Measurements from ENCODE around the gene SMPDL3B. TPM values are rescaled to one million over a fixed set of nuclear protein-coding genes. Genes with fewer than 3 reads are reported as not detected.

SMPDL3B gene
- total RNA-seq, 1 experiment from 2014 or later: 31.6 TPM

DNA sequence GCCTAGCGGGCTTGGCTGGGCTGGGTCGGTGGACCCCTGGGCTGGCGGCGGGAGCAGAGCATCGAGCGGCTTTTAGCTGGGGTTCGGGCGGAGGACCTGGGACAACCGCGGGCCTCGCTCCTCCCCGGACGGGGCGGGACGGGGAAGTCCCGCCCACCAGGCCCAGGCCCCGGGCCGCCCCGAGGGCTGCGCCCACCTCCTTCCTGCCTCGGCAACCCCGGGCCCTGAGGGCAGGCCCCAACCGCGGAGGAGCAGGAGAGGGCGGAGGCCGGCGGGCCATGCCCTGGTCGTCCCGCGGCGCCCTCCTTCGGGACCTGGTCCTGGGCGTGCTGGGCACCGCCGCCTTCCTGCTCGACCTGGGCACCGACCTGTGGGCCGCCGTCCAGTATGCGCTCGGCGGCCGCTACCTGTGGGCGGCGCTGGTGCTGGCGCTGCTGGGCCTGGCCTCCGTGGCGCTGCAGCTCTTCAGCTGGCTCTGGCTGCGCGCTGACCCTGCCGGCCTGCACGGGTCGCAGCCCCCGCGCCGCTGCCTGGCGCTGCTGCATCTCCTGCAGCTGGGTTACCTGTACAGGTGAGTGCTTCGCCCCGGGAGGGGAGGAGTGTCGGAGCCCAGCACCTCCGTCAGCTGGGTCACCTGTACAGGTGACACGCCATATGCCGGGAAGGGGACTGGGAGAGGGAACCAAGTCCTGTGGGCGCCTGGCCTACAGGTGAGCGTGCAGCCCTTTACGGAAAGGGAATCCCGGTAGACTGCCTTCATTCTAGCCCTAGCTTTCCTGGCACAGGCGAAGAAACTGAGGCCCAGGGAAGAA lies 25.2 kb downstream of the SMPDL3B start, which contains the start of gene XKR8 (continued):
- TF ChIP-seq ZNF317 (CRISPR knock-in tag; IDR thresholded peaks at IDR 0.05; ENCODE audit: borderline replicate concordance, low read depth) (0 out of 2 replicates have a peak, but pooled peaks have one; percentile 16), RORB (CRISPR knock-in tag; IDR thresholded peaks at IDR 0.05) (no peak), ZNF121 (CRISPR knock-in tag; IDR thresholded peaks at IDR 0.05) (no peak), SMAD4 (CRISPR knock-in tag; IDR thresholded peaks at IDR 0.05) (no peak), ELF4 (CRISPR knock-in tag; IDR thresholded peaks at IDR 0.05; ENCODE audit: low read depth) (peak; percentile 34; the same call in 1 of the 2 replicates), ZNF138 (CRISPR knock-in tag; conservative IDR thresholded peaks at IDR 0.05) (0 out of 2 replicates have a peak, but pooled peaks have one; percentile 69), NR1H2 (CRISPR knock-in tag; IDR thresholded peaks at IDR 0.05) (no peak), ZNF416 (CRISPR knock-in tag; IDR thresholded peaks at IDR 0.05) (no peak; the same call in 1 of the 2 replicates), ESRRA (CRISPR knock-in tag; IDR thresholded peaks at IDR 0.05; ENCODE audit: borderline replicate concordance) (no peak), RELA (CRISPR knock-in tag; IDR thresholded peaks at IDR 0.05; ENCODE audit: borderline replicate concordance) (no peak; the same call in 1 of the 2 replicates), ZNF396 (CRISPR knock-in tag; IDR thresholded peaks at IDR 0.05; ENCODE audit: borderline replicate concordance) (no peak), NFATC4 (CRISPR knock-in tag; IDR thresholded peaks at IDR 0.05) (no peak), FOXK1 (CRISPR knock-in tag; IDR thresholded peaks at IDR 0.05) (0 out of 2 replicates have a peak, but pooled peaks have one; percentile 51), ZNF671 (CRISPR knock-in tag; IDR thresholded peaks at IDR 0.05) (no peak), NFYB (CRISPR knock-in tag; conservative IDR thresholded peaks at IDR 0.05; ENCODE audit: low read depth) (0 out of 2 replicates have a peak, but pooled peaks have one; percentile 27), JAZF1 (CRISPR knock-in tag; IDR thresholded peaks at IDR 0.05) (no peak), ATF1 (CRISPR knock-in tag; IDR thresholded peaks at IDR 0.05) (no peak)
- TF ChIP-seq, protein P1, sequence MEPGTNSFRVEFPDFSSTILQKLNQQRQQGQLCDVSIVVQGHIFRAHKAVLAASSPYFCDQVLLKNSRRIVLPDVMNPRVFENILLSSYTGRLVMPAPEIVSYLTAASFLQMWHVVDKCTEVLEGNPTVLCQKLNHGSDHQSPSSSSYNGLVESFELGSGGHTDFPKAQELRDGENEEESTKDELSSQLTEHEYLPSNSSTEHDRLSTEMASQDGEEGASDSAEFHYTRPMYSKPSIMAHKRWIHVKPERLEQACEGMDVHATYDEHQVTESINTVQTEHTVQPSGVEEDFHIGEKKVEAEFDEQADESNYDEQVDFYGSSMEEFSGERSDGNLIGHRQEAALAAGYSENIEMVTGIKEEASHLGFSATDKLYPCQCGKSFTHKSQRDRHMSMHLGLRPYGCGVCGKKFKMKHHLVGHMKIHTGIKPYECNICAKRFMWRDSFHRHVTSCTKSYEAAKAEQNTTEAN (CRISPR knock-in tag; IDR thresholded peaks at IDR 0.05): peak; percentile 74; the same call in 1 of the 2 replicates
- TF ChIP-seq, protein P2, sequence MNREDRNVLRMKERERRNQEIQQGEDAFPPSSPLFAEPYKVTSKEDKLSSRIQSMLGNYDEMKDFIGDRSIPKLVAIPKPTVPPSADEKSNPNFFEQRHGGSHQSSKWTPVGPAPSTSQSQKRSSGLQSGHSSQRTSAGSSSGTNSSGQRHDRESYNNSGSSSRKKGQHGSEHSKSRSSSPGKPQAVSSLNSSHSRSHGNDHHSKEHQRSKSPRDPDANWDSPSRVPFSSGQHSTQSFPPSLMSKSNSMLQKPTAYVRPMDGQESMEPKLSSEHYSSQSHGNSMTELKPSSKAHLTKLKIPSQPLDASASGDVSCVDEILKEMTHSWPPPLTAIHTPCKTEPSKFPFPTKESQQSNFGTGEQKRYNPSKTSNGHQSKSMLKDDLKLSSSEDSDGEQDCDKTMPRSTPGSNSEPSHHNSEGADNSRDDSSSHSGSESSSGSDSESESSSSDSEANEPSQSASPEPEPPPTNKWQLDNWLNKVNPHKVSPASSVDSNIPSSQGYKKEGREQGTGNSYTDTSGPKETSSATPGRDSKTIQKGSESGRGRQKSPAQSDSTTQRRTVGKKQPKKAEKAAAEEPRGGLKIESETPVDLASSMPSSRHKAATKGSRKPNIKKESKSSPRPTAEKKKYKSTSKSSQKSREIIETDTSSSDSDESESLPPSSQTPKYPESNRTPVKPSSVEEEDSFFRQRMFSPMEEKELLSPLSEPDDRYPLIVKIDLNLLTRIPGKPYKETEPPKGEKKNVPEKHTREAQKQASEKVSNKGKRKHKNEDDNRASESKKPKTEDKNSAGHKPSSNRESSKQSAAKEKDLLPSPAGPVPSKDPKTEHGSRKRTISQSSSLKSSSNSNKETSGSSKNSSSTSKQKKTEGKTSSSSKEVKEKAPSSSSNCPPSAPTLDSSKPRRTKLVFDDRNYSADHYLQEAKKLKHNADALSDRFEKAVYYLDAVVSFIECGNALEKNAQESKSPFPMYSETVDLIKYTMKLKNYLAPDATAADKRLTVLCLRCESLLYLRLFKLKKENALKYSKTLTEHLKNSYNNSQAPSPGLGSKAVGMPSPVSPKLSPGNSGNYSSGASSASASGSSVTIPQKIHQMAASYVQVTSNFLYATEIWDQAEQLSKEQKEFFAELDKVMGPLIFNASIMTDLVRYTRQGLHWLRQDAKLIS (CRISPR knock-in tag; IDR thresholded peaks at IDR 0.05; ENCODE audit: borderline replicate concordance): peak; percentile 54; the same call in 1 of the 2 replicates
- TF ChIP-seq, protein P3, sequence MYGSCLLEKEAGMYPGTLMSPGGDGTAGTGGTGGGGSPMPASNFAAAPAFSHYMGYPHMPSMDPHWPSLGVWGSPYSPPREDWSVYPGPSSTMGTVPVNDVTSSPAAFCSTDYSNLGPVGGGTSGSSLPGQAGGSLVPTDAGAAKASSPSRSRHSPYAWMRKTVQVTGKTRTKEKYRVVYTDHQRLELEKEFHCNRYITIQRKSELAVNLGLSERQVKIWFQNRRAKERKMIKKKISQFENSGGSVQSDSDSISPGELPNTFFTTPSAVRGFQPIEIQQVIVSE (CRISPR knock-in tag; IDR thresholded peaks at IDR 0.05; ENCODE audit: borderline replicate concordance): no peak
- TF ChIP-seq, protein P4, sequence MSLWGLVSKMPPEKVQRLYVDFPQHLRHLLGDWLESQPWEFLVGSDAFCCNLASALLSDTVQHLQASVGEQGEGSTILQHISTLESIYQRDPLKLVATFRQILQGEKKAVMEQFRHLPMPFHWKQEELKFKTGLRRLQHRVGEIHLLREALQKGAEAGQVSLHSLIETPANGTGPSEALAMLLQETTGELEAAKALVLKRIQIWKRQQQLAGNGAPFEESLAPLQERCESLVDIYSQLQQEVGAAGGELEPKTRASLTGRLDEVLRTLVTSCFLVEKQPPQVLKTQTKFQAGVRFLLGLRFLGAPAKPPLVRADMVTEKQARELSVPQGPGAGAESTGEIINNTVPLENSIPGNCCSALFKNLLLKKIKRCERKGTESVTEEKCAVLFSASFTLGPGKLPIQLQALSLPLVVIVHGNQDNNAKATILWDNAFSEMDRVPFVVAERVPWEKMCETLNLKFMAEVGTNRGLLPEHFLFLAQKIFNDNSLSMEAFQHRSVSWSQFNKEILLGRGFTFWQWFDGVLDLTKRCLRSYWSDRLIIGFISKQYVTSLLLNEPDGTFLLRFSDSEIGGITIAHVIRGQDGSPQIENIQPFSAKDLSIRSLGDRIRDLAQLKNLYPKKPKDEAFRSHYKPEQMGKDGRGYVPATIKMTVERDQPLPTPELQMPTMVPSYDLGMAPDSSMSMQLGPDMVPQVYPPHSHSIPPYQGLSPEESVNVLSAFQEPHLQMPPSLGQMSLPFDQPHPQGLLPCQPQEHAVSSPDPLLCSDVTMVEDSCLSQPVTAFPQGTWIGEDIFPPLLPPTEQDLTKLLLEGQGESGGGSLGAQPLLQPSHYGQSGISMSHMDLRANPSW (CRISPR knock-in tag; conservative IDR thresholded peaks at IDR 0.05; ENCODE audit: low read depth): no peak
- TF ChIP-seq, protein P5, sequence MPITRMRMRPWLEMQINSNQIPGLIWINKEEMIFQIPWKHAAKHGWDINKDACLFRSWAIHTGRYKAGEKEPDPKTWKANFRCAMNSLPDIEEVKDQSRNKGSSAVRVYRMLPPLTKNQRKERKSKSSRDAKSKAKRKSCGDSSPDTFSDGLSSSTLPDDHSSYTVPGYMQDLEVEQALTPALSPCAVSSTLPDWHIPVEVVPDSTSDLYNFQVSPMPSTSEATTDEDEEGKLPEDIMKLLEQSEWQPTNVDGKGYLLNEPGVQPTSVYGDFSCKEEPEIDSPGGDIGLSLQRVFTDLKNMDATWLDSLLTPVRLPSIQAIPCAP (CRISPR knock-in tag; IDR thresholded peaks at IDR 0.05): no peak
